ENCODE data around the gene RPL31.

Gene RPL31

GRCh38 chr2:100993294-100993693, 8.8 kb upstream of the RPL31 start:
- no peak overlapping the region for H3K27ac ChIP-seq
- peaks cover 12 to 50% (median 19%) of the 10 kb centered on the region in 3 donors for H3K36me3 ChIP-seq
- DNase-seq, result no peak
- no peaks in the 10 kb centered on the region for H3K4me1 ChIP-seq
- intact Hi-C loops (cut with DNase I; ENCODE audit: low total_unique reads), result no loop called here
- H3K4me3 ChIP-seq, result no peak overlapping the region
- no peaks in the 10 kb centered on the region for H3K9me3 ChIP-seq
- H3K27me3 ChIP-seq, result no peaks in the 10 kb centered on the region
- no peak for TF ChIP-seq CTCF (IDR thresholded peaks at IDR 0.05)

- no peak for TF ChIP-seq CTCF (IDR thresholded peaks at IDR 0.05)
- intact Hi-C loops (cut with DNase I; ENCODE audit: low total_unique reads), result no loop called here
- Histone ChIP-seq H3K27ac (no peak overlapping the region), H3K9me3 (no peaks in the 10 kb centered on the region), H3K4me1 (no peaks in the 10 kb centered on the region), H3K27me3 (no peaks in the 10 kb centered on the region), H3K4me3 (no peak overlapping the region), H3K36me3 (peaks cover 12 to 43% (median 19%) of the 10 kb centered on the region in 3 donors)
- DNase-seq, result no peak
Measured at GRCh38 chr2:100995309-100996075, 6.6 kb upstream of the RPL31 start.

DNA sequence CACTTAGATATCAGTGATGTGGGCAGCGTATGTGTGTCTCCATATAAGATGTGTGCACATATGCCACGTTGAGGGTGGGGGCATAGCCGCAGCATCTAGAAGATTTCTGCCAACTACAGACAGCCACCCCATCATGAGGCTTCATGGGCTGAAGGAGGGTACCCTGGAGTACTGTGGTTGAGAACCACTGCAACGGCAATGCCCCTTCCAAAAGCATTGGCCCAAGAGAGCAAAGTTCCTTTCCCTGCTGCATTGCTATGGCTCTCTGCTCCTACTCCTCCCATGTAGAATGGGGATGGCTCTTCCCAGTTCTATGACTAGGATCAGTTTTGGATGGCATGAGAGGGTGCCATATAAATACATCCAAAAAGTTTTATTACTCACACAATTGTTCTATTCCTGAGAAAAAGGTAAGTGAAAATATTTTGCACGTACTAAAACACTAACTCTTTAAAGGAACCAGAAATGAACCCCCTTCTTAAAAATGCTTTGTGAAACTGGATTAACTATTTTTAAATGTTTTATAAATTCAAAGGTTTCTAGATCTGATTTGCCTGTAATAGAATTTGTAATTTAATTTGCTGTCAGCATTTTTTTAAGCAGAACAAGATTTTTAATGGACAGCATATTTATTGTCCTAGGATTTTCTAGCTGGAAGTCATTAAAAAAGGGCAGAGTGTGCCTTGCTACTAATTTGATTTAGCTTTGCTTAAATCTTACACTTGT, 4.4 kb upstream of the RPL31 start:
- Histone ChIP-seq H3K27me3 (no peaks in the 10 kb centered on the region), H3K27ac (no peak overlapping the region)
- intact Hi-C loops (cut with DNase I; ENCODE audit: low total_unique reads), result no loop called here

GRCh38 chr2:100998235-100998573, 3.9 kb upstream of the RPL31 start:
- TF ChIP-seq CTCF (IDR thresholded peaks at IDR 0.05), result no peak
- no peaks in the 10 kb centered on the region for H3K9me3 ChIP-seq
- intact Hi-C loops (cut with DNase I; ENCODE audit: low total_unique reads), result no loop called here
- no peaks in the 10 kb centered on the region for H3K27me3 ChIP-seq
- H3K4me1 ChIP-seq, result peaks cover 0 to 12% (median 6%) of the 10 kb centered on the region in 4 donors
- H3K36me3 ChIP-seq, result peaks cover 12 to 30% (median 19%) of the 10 kb centered on the region in 3 donors
- H3K4me3 ChIP-seq, result no peak overlapping the region
- H3K27ac ChIP-seq, result no peak overlapping the region
- no peak for DNase-seq

More for the DNA sequence above, 4.4 kb upstream of the RPL31 start:
- TF ChIP-seq CTCF (IDR thresholded peaks at IDR 0.05), result no peak
- no peak for DNase-seq
- peaks cover 0 to 7% (median 2%) of the 10 kb centered on the region in 4 donors for H3K4me1 ChIP-seq
- H3K4me3 ChIP-seq, result no peak overlapping the region
- no peaks in the 10 kb centered on the region for H3K9me3 ChIP-seq
- H3K36me3 ChIP-seq, result peaks cover 12 to 31% (median 19%) of the 10 kb centered on the region in 3 donors

DNA sequence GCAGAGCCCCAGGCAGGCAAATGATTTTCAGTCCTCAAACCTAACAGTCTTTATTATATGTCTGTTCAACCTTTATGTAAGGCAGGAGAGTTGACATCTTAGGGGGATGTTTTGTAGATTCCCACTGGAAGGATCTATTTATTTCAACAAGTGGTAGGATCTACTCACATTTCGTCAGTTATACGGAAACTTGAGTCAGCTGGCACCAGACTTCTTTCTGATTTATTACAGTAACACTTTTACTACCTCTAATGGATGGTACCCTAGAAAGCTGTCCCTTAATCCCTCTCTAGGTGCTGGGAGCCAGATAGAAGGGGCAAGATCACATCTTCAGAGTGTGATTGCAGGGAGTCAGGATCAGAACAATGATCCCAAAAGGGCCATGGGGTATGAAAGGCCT, 2.1 kb upstream of the RPL31 start:
- peaks cover 0 to 21% (median 12%) of the 10 kb centered on the region in 4 donors for H3K4me1 ChIP-seq
- TF ChIP-seq CTCF (IDR thresholded peaks at IDR 0.05), result no peak
- no peaks in the 10 kb centered on the region for H3K9me3 ChIP-seq
- H3K27me3 ChIP-seq, result no peaks in the 10 kb centered on the region
- intact Hi-C loops (cut with DNase I; ENCODE audit: low total_unique reads), result no loop called here
- no peak overlapping the region for H3K4me3 ChIP-seq
- DNase-seq, result no peak
- no peak overlapping the region for H3K27ac ChIP-seq
- peaks cover 24 to 28% (median 24%) of the 10 kb centered on the region in 3 donors for H3K36me3 ChIP-seq
